GM18870 (cell line): Measurements from ENCODE around the gene INHBC.
"Not testable (repeated sequence)": the region's sequence is repeated elsewhere in the genome, so short reads cannot be mapped to it uniquely, and the experiment has no call there.

Experiments
- ATAC-seq: cut with Tn5 transposase; IDR thresholded peaks from one replicate; pipeline ENCODE4 v1.9.1; 2021; ENCODE audit warnings: moderate library complexity; ENCODE audit not compliant: unreplicated experiment

Gene INHBC

DNA sequence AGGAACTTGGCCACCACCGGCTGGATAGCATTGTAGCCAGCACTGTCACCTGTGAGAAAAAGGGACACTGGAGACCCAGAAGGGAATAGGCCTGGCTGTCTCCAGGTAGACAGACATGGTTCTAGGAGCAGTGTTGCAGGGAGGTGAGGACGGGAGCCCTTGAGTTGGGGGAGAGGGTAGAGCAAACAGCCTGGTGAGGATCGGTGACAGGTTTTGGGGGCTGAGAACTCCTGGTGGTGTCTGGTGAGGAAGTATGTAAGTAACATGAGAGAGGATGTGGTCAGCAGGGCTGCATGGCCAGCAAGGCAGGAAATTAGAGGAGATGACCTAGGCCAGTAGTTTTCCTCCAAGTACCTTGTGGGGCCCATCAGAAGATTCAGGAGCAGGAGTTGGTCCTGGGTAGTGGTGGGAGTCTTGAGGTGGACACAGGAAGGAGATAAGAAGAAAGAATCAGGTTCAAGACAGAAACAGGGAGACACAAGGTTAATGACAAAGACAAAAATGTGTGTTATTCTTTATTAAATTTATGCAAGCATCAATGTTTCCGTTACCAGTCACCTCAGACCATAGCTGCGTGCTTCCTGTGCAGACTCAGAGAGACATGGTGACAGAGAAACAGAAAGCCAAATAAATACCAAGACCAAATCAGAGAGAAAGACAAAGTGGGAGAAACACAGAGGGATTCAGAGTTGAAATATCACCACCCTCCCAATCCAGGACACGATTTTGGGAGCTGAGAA is 45.0 kb downstream of the INHBC start, which contains the start of gene ARHGAP9:
Gene ARHGAP9 (minus strand): TSS at position 491 of the 740 bp plus-strand sequence. CDS start 460 bp downstream, at position 31.
- no peak for ATAC-seq

DNA sequence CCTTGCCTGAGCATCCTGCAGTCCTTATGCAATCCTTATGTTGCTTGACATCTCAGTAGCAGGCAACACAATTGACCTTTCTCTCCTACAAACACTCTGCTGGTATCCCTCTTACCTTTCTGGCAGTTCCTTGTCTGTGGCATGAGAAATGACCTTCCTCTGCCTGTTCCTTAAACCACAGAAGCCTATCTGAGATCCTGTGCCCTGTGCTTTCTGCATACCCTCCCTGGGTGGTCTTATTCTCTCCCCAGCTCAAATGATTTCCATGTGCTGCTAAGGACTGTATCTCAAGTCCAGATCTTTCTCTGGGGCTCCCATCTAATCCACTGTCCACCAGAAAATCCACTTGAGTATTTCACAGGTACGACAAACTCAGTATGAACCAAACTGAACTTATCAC is 47.1 kb downstream of the INHBC start:
- no peak for ATAC-seq

DNA sequence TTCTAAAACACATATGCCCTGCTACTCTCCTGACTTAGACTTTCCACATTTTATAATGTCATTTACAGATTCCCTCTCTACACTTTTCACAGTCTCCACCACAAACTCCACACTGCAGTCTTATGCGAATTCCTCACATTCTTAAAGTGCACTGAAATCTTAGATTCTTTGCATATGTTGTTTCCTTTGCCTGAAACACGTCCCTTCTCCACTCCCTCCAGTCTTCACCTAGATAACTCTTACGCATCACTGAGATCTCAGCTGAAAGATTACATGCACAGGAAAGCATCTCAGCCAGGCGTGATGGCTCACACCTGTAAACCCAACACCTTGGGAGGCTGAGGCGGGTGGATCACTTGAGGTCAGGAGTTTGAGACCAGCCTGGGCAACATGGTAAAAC is 48.9 kb downstream of the INHBC start:
- no peak for ATAC-seq

DNA sequence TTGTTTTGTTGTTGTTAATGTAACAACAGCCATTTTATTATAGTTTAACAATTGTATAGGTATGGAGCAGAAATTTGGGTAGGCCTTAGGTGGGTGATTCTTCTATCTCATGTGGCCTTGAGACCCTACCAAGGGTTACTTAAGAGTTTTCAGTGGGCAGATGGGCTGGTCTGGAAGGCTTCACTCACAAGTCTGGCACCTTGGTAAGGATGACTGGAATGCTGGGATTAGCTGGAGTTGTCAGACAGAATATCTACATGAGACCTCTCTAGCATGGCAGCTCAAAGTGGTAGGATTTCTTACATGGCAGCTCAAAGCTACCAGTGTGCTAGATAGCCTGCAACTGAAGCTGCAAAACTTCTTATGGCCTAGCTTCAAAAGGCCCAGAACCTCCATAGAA is 51.1 kb downstream of the INHBC start:
- no peak for ATAC-seq

DNA sequence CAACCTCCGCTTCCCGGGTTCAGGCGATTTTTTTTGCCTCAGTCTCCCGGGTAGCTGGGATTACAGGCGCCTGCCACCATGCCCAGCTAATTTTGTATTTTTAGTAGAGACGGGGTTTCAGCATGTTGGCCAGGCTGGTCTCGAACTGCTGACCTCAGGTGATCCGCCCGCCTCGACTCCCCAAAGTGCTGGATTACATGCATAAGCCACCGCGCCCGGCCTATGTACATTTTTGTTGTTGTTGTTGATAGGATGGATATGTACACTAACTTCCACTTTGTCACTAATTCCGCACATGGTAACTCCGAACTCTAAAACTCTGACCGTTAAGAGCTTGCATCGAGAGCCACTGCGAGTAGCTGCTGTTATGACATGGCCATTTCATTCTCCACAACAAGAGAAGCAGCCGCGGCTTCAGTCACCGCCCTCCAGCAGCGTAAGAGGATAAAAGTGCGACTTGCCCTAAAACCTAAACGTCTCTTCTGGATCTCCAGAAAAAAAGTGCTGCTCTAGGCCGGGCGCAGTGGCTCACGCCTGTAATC is 52.5 kb downstream of the INHBC start:
- no peak for ATAC-seq

DNA sequence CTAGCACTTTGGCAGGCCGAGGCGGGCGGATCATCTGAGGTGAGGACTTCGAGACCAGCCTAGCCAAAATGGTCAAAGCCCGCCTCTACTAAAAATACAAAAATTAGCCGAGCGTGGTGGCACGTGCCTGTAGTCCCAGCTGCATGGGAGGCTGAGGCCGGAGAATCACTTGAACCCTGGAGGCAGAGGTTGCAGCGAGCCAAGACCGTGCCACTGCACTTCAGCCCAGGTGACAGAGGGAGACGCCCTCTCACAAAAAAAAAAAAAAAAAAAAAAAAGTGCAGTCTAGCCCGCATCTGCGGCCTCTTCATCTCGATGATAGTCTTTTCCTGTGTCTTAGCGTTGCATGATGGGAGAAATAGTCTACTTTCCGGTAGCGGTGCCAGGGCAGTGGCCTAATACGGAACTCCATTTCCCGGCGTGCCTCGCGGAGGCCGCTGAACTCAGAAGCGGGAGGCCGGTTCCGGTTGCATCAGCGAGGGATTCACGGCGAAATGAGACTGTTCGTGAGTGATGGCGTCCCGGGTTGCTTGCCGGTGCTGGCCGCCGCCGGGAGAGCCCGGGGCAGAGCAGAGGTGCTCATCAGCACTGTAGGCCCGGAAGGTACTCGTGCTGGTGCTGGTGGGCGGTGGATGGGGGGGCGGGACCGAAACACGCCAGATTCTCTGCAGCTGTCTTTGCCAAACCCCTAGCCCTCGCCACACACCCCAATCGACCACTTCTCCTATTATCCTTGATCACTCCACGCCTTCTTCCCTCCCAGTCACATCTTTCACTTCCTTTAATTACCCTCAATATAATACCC is 53.2 kb downstream of the INHBC start, which contains the start of gene MARS1:
Gene MARS1 (plus strand): TSS at position 472 of the 805 bp plus-strand sequence. CDS start 23 bp downstream, at position 495.
- ATAC-seq, result peak; percentile 97

DNA sequence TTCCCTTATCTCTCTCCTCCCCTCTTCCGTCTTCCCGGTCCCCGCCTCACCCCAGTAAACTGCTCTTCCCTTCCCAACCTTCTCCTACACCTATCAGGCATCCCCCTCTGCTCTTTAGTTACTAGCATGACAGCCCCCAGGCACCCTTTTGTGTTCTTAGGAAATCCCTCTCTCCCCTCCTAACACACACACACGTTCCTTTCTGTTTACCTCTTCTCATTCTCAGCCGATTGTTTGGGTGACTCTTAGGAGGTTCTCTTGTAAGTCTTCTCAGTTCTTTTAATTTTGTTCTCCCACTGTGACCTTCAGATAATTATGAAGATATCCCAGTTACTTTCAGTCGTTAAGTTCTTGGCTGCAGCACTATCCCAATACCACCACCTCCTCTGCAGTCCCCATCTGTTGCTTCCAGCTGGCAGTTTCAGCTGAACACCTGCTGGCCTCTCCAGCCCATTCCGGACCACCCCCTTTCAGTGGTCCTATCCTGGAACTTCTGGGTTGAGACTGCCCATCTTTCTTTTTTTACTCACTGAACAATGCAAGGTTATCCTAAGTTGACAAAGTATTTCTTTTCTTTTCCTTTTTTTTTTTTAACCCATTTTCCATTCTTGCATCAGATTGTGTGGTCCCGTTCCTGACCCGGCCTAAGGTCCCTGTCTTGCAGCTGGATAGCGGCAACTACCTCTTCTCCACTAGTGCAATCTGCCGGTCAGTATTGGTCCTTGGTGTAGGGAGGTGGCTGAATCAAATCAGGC is 54.0 kb downstream of the INHBC start:
- no peak for ATAC-seq

DNA sequence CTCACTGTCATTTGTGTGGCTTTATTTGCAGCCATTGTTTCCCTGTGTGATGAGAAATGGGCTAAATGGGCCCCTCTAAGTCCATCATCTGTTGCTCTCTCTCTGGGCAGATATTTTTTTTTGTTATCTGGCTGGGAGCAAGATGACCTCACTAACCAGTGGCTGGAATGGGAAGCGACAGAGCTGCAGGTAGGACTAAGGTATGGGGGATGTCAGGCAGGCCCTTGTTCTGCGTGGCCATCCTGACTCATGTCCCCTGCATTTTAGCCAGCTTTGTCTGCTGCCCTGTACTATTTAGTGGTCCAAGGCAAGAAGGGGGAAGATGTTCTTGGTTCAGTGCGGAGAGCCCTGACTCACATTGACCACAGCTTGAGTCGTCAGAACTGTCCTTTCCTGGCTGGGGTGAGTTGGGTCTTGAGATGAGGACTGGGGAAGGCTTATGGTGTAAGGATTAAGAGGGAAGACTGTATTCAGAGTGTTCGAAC is 54.6 kb downstream of the INHBC start:
- ATAC-seq, result no peak

DNA sequence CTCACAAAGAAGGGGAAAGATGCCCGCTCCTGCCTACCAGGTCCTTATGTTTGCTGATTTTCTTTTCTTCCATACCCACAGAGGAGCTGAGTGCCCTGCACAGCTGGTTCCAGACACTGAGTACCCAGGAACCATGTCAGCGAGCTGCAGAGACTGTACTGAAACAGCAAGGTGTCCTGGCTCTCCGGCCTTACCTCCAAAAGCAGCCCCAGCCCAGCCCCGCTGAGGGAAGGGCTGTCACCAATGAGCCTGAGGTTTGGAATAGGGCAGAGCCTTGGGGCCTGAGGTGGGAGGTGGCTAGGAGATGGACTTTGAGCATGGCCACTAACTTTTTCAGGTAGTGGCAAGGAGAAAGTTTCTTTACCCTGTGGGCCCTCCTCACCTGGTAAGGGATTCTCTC is 55.5 kb downstream of the INHBC start:
- ATAC-seq, result no peak

DNA sequence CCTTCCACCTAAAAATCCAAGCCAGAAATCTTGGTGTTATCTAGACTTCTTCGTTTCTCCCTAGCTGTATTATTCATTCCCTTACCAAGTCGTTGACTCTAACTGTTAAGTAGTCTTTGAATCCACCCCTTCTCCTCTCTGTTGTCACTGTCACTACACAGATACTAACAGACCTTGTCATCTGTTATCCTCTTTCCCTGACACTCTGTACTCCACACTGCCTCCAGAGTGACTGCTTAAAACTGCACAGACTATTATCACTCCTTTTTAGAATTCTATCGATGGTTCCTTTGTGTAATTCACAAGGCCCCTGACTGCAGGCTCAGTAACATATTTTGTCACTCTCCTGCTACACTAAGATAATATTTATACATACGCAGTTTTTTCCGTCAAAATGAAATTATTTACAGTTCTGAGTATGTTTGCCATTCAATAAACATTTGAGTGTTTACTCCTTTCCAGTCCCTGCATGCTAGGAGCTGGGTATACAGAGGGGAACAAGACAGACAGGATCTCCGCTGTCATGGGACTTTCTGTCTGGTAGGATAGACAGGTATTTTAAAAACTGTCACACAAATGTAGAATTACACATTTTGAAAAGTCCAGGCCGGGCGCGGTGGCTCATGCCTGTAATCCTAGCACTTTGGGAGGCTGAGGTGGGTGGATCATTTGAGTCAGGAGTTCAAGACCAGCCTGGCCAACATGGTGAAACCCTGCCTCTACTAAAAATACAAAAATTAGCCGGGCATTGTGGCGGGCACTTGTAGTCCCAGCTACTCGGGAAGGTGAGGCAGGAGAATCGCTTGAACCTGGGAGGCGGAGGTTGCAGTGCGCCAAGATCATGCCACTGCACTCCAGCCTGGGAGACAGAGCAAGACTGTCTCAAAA is 57.1 kb downstream of the INHBC start:
- ATAC-seq, result no peak

DNA sequence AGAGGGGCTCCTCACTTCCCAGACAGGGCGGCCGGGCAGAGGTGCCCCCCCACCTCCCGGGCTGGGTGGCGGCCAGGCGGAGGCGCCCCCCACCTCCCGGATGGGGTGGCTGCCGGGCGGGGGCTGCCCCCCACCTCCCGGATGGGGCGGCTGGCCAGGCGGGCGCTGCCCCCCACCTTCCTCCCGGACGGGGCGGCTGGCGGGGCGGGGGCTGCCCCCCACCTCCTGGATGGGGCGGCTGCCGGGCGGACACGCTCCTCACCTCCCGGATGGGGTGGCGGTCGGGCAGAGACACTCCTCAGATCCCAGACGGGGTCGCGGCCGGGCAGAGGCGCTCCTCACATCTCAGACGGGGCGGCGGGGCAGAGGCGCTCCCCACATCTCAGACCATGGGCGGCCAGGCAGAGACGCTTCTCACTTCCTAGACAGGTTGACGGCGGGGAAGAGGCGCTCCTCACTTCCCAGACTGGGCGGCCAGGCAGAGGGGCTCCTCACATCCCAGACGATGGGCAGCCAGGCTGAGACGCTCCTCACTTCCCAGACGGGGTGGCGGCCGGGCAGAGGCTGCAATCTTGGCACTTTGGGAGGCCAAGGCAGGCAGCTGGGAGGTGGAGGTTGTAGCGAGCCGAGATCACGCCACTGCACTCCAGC is 60.6 kb downstream of the INHBC start:
- ATAC-seq, result not testable (repeated sequence)

DNA sequence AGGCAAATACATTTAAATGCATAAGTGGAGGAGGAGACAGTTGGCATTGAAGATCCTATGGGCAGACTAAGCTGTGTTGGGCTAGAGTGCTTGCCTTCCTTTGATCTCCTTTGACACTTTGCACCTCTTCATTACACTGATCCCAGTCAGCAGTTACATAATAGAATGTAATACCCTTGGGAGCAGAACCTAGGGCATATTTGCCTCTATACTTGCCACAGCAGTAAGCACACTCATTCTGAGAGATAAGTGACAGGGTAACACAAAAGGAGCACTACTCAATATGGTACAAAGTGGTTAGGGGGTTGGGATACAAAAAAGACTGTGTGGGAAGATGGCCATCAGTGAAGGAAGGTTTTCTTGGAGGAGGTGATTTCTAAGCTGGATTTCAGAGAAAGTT is 62.2 kb downstream of the INHBC start:
- no peak for ATAC-seq

DNA sequence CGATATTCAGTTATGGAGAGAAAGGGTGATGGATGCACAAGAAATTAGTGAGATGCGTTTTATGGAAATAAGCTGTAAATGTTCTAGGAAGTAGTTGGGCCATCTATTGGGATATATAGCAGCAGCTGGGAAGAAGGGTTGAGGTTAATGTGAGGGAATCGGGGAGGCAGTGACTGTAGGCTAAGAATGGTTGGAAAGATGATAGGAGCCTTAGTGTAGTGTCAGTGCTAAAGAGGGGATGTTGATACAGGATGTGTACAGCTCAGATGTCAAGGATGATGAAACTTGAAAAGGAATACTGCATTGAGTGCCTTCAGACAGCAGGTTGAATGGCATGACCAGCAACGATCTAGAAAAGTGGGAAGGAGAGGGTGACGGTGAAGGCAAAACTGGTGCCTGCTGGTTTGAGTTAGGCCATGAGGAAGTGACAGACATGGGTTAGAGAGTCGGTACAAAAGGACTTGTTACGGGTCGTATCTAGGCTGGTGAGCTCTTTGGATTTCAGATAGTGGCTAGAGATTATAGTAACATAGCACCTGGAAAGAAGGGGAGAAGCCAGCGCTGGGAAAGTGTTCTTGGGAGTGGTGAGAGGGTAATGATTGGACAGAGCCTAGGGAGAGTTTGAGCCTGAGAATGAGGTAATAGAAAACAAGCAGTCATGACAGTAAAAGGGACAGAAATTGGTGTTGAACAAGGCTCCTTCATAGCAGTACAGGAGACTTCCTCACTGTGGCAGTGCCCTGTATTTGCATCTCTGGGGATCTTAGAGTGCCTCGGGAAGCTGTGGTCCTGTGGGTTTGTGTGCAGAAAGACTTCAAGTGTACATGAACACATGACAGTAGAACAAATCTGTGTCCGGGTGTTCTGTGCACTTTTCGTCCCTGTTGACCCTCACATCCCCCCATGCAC is 62.9 kb downstream of the INHBC start:
- ATAC-seq, result no peak

DNA sequence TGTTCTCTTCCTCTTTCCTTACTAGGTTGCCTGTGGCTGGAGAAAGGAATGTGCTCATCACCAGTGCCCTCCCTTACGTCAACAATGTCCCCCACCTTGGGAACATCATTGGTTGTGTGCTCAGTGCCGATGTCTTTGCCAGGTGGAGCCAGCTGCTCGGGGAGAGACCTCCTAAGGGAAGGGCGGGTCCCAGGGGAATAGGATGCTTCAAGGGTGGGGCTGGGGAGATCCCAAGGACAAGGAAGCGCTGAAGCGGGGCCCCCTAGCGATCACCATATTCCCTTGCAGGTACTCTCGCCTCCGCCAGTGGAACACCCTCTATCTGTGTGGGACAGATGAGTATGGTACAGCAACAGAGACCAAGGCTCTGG is 63.5 kb downstream of the INHBC start:
- no peak for ATAC-seq

DNA sequence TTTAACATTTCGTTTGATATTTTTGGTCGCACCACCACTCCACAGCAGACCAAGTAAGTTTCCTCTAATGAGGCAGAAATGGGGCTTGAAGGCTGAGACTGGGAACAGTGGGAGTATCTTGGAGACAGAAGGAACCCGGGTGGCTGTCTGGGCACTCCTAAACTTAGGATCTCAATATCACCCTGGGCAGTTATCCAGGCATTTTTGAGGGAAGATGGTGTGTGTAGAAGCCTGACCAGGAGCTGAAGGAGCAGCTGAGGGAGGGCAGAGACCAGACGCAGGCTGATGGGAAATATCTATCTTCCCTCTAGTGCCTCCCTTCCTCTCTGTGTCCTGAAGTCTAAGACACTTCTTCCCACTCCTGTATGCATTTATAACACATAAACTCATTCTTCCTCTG is 64.0 kb downstream of the INHBC start:
- ATAC-seq, result no peak

DNA sequence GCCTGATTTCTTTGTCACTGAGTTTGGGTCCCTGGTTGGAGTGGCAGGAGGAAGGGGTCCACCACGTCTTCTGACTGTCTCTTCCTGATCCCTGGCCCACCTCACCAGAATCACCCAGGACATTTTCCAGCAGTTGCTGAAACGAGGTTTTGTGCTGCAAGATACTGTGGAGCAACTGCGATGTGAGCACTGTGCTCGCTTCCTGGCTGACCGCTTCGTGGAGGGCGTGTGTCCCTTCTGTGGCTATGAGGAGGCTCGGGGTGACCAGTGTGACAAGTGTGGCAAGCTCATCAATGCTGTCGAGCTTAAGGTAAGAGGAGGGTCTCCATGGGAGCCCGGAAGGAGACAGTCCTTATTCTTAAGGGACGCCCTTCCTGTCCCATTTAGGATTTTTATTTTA is 65.6 kb downstream of the INHBC start:
- no peak for ATAC-seq
